Measurements from ENCODE around the gene COX6A1. TPM values are rescaled to one million over a fixed set of nuclear protein-coding genes. Genes with fewer than 3 reads are reported as not detected.

COX6A1 gene
- 257 TPM for total RNA-seq

GRCh38 chr12:120437735-120438494 lies at the start of gene COX6A1:
Gene COX6A1 (plus strand): TSS chr12:120438113. CDS start chr12:120438127, 14 bp downstream.

GRCh38 chr12:120445911-120446843 lies 8.3 kb downstream of the COX6A1 start, which contains the start of the genes GATC and TRIAP1:
Gene GATC (plus strand): TSS chr12:120446444. CDS start chr12:120446481, 37 bp downstream.
Gene TRIAP1 (minus strand): TSS chr12:120446384. CDS start chr12:120446372, 12 bp downstream.

GRCh38 chr12:120469450-120470149 lies 31.7 kb downstream of the COX6A1 start, which contains the start of gene SRSF9:
Gene SRSF9 (minus strand): TSS chr12:120469748. CDS start chr12:120469609, 139 bp downstream.

Other genes with a start within 250 kb of the COX6A1 start
- 101 TPM for gene GCN1, start 243.4 kb upstream of the COX6A1 start, total RNA-seq
- 2,111 TPM for gene RPLP0, start 237.0 kb upstream of the COX6A1 start, total RNA-seq
- 62.1 TPM for gene PXN, start 172.4 kb upstream of the COX6A1 start, total RNA-seq
- gene RNU4-2, start 146.2 kb upstream of the COX6A1 start, total RNA-seq, result under 0.01 TPM
- gene RNU4-1, start 144.9 kb upstream of the COX6A1 start, total RNA-seq, result under 0.01 TPM
- 6.3 TPM for gene SIRT4, start 135.8 kb upstream of the COX6A1 start, total RNA-seq
- not detected for gene PLA2G1B, start 110.3 kb upstream of the COX6A1 start, total RNA-seq
- 4.8 TPM for gene MSI1, start 68.9 kb upstream of the COX6A1 start, total RNA-seq
- 11.3 TPM for gene TRIAP1, start 8.3 kb downstream of the COX6A1 start, total RNA-seq
- 22.4 TPM for gene GATC, start 8.3 kb downstream of the COX6A1 start, total RNA-seq
- 134 TPM for gene SRSF9, start 31.6 kb downstream of the COX6A1 start, total RNA-seq
- gene DYNLL1, start 58.0 kb downstream of the COX6A1 start, total RNA-seq, result 265 TPM
- 51.4 TPM for gene COQ5, start 91.0 kb downstream of the COX6A1 start, total RNA-seq
- 175 TPM for gene RNF10, start 96.2 kb downstream of the COX6A1 start, total RNA-seq
- 28.4 TPM for gene POP5, start 143.3 kb downstream of the COX6A1 start, total RNA-seq
- 1.9 TPM for gene CABP1, start 202.5 kb downstream of the COX6A1 start, total RNA-seq
- gene MLEC, start 249.0 kb downstream of the COX6A1 start, total RNA-seq, result 76.0 TPM